Erythroblast (primary cell): Measurements from ENCODE around the gene UGT2B10.

ENCODE experiments used
- GATA1 ChIP-seq: IDR thresholded peaks from 2 replicates; pipeline ENCODE4 v1.6.1; 2011; ENCODE audit warnings: low read depth, mild to moderate bottlenecking, control low read depth, low read length, moderate library complexity
- POLR2A ChIP-seq: IDR thresholded peaks from 2 replicates; pipeline ENCODE4 v1.6.1; 2011; ENCODE audit warnings: mild to moderate bottlenecking, low read length

- TF ChIP-seq POLR2A (peak; percentile 42), GATA1 (no peak)
Observed at GRCh38 chr4:68864438-68865187, 48.8 kb downstream of the UGT2B10 start.
